Stimulated activated CD4-positive, alpha-beta T cell treated with anti-CD3 and anti-CD28 coated beads, TNF-alpha, amount 100 ng/mL, for 48 hours (primary cell): Measurements from ENCODE around the gene KIAA1328.
"Not testable (repeated sequence)": the region's sequence is repeated elsewhere in the genome, so short reads cannot be mapped to it uniquely, and the experiment has no call there.

Experiments
- DNase-seq, 3 donors: peaks; one replicate each; pipeline ENCODE4 v3.0.0-alpha.2; 2020; ENCODE audit warnings: low read depth in 3 of 3

Gene KIAA1328

GRCh38 chr18:36828630-36829361 is at the start of gene KIAA1328, which contains the start of gene TPGS2:
KIAA1328 (plus strand) TSS chr18:36829127; CDS start chr18:36829139, 12 bp downstream.
TPGS2 (minus strand) TSS chr18:36829002; CDS start chr18:36828767, 235 bp downstream.
- peak; percentile 69 to 77 (median 74) for DNase-seq

- DNase-seq: no peak
These were observed 48.2 kb upstream of the KIAA1328 start for GRCh38 chr18:36780748-36781147.

- no peak for DNase-seq
These were observed 46.2 kb upstream of the KIAA1328 start for GRCh38 chr18:36782710-36783109.

- no peak for DNase-seq
These were observed 45.1 kb upstream of the KIAA1328 start for GRCh38 chr18:36783792-36784191.

GRCh38 chr18:36786686-36787085 is 42.2 kb upstream of the KIAA1328 start:
- no peak for DNase-seq

- DNase-seq: no peak
These were observed 36.2 kb upstream of the KIAA1328 start for GRCh38 chr18:36792634-36793283.

- no peak for DNase-seq
These were observed 30.0 kb upstream of the KIAA1328 start for GRCh38 chr18:36798738-36799473.

GRCh38 chr18:36805105-36805504 is 23.8 kb upstream of the KIAA1328 start:
- DNase-seq: no peak

- no peak for DNase-seq
These were observed 20.2 kb upstream of the KIAA1328 start for GRCh38 chr18:36808681-36809080.

GRCh38 chr18:36809590-36810381 is 19.1 kb upstream of the KIAA1328 start:
- peak in 1 of 3 donors; percentile 1 for DNase-seq

- DNase-seq: no peak
These were observed 17.5 kb upstream of the KIAA1328 start for GRCh38 chr18:36811430-36811829.

GRCh38 chr18:36811955-36812354 is 17.0 kb upstream of the KIAA1328 start:
- DNase-seq: no peak

- no peak for DNase-seq
These were observed 16.2 kb upstream of the KIAA1328 start for GRCh38 chr18:36812678-36813077.

GRCh38 chr18:36813101-36813775 is 15.7 kb upstream of the KIAA1328 start:
- no peak for DNase-seq

- DNase-seq: no peak
These were observed 15.1 kb upstream of the KIAA1328 start for GRCh38 chr18:36813824-36814223.

GRCh38 chr18:36814994-36815393 is 13.9 kb upstream of the KIAA1328 start:
- no peak for DNase-seq

GRCh38 chr18:36816096-36816495 is 12.8 kb upstream of the KIAA1328 start:
- DNase-seq: not testable (repeated sequence)

GRCh38 chr18:36817039-36817438 is 11.9 kb upstream of the KIAA1328 start:
- DNase-seq: no peak

GRCh38 chr18:36818652-36819051 is 10.3 kb upstream of the KIAA1328 start:
- no peak for DNase-seq

GRCh38 chr18:36819621-36820020 is 9.3 kb upstream of the KIAA1328 start:
- DNase-seq: no peak

- no peak for DNase-seq
These were observed 7.2 kb upstream of the KIAA1328 start for GRCh38 chr18:36821681-36822080.
